Mesendoderm (in vitro differentiated cells): ENCODE data around the gene CGB7.

Experiments used
- DNase-seq: peaks from one replicate; pipeline ENCODE4 v3.0.0; 2013
- H2AK5ac ChIP-seq: 2 replicates; pipeline ENCODE4 v1.6.1; 2013; ENCODE audit warnings: low read length, inconsistent platforms
- H2BK120ac ChIP-seq: 2 replicates; pipeline ENCODE4 v1.6.1; 2013; ENCODE audit warnings: low read depth, mild to moderate bottlenecking, low read length, moderate library complexity, mixed read lengths
- H2BK15ac ChIP-seq: replicated peaks from 2 replicates; pipeline ENCODE4 v1.6.1; 2013; ENCODE audit warnings: low read depth, mild to moderate bottlenecking, moderate library complexity
- H2BK5ac ChIP-seq: 2 replicates; pipeline ENCODE4 v1.6.1; 2013; ENCODE audit warnings: low read length, inconsistent platforms
- H3K18ac ChIP-seq: 2 replicates; pipeline ENCODE4 v1.6.1; 2013; ENCODE audit warnings: mild to moderate bottlenecking, low read length, mixed read lengths
- H3K23ac ChIP-seq: one replicate; pipeline ENCODE4 v1.6.1; 2013; ENCODE audit warnings: low read length
- H3K27ac ChIP-seq: 2 replicates; pipeline ENCODE4 v1.5.1; 2013; ENCODE audit warnings: low read depth, mild to moderate bottlenecking, inconsistent platforms, low read length, moderate library complexity
- H3K27me3 ChIP-seq: 2 replicates; pipeline ENCODE4 v1.6.1; 2013; ENCODE audit warnings: low read length, control low read depth, mild to moderate bottlenecking, inconsistent platforms; ENCODE audit not compliant: insufficient read depth, poor library complexity
- H3K36me3 ChIP-seq: 2 replicates; pipeline ENCODE4 v1.6.1; 2013; ENCODE audit warnings: low read length, inconsistent platforms; ENCODE audit not compliant: control insufficient read depth, insufficient read depth
- H3K4ac ChIP-seq: one replicate; pipeline ENCODE4 v1.6.1; 2013; ENCODE audit warnings: low read depth, mild to moderate bottlenecking, low read length, moderate library complexity
- H3K4me1 ChIP-seq: 2 replicates; pipeline ENCODE4 v1.6.1; 2013; ENCODE audit warnings: low read depth, low read length, inconsistent platforms; ENCODE audit not compliant: control insufficient read depth
- H3K4me2 ChIP-seq: 2 replicates; pipeline ENCODE4 v1.6.1; 2013; ENCODE audit warnings: low read length
- H3K4me3 ChIP-seq: 2 replicates; pipeline ENCODE4 v1.5.1; 2013; ENCODE audit warnings: mild to moderate bottlenecking, low read length
- H3K56ac ChIP-seq: one replicate; pipeline ENCODE4 v1.6.1; 2013; ENCODE audit warnings: low read length
- H3K79me1 ChIP-seq: 2 replicates; pipeline ENCODE4 v1.6.1; 2013; ENCODE audit warnings: low read length, inconsistent platforms
- H3K79me2 ChIP-seq: 2 replicates; pipeline ENCODE4 v1.6.1; 2013; ENCODE audit warnings: mild to moderate bottlenecking, low read length; ENCODE audit not compliant: control insufficient read depth, insufficient read depth
- H3K9ac ChIP-seq: 2 replicates; pipeline ENCODE4 v1.6.1; 2013; ENCODE audit warnings: low read length, inconsistent platforms
- H4K5ac ChIP-seq: one replicate; pipeline ENCODE4 v1.6.1; 2013; ENCODE audit warnings: low read length
- H4K8ac ChIP-seq: one replicate; pipeline ENCODE4 v1.6.1; 2013; ENCODE audit warnings: low read depth, mild to moderate bottlenecking, control low read depth, low read length, moderate library complexity
- WGBS: extraction: QIAGEN DNeasy Blood & Tissue Kit; methylation state at CpG from one replicate; pipeline ENCODE4 v1.1.7; 2013; ENCODE audit warnings: low lambda C conversion rate, missing lambda C conversion rate; ENCODE audit not compliant: insufficient coverage; ENCODE audit errors: extremely low coverage; 5-methylcytosine and 5-hydroxymethylcytosine counted together

The CGB7 gene

DNA sequence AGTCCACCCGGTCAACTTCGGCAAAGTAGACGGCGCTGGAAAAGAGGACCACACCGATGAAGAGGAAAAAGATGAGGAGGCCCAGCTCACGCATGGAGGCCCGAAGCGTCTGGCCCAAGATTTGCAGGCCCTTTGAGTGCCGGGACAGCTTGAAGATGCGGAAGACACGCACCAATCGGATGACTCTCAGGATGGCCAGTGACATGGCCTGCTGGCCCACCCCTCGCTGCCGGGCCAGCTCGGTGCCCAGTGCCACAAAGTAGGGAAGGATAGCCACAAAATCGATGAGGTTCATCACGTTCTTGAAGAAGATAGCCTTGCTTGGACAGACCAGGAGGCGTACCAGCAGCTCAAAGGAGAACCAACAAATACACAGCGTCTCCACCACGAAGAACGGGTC, 12.9 kb upstream of the CGB7 start:
- no peak overlapping the region for H2BK15ac ChIP-seq
- no peak overlapping the region for H2BK120ac ChIP-seq
- H2AK5ac ChIP-seq, result no peak overlapping the region
- no peak overlapping the region for H3K18ac ChIP-seq
- no peak overlapping the region for H4K8ac ChIP-seq
- H3K4me2 ChIP-seq, result no peak overlapping the region
- H3K56ac ChIP-seq, result no peak overlapping the region
- no peak overlapping the region for H4K5ac ChIP-seq
- WGBS, result no CpG with 5 or more reads among the region's 21 CpGs
- peaks cover 2% of the 10 kb centered on the region for H3K4me1 ChIP-seq
- H3K4me3 ChIP-seq, result no peak overlapping the region
- H3K36me3 ChIP-seq, result no peaks in the 10 kb centered on the region
- H3K79me2 ChIP-seq, result no peaks in the 10 kb centered on the region
- no peak overlapping the region for H3K4ac ChIP-seq
- no peak for DNase-seq
- no peak overlapping the region for H3K27ac ChIP-seq
- H3K79me1 ChIP-seq, result no peaks in the 10 kb centered on the region
- peaks cover 11% of the 10 kb centered on the region for H3K27me3 ChIP-seq
- no peak overlapping the region for H3K9ac ChIP-seq
- H2BK5ac ChIP-seq, result no peak overlapping the region
- no peak overlapping the region for H3K23ac ChIP-seq

DNA sequence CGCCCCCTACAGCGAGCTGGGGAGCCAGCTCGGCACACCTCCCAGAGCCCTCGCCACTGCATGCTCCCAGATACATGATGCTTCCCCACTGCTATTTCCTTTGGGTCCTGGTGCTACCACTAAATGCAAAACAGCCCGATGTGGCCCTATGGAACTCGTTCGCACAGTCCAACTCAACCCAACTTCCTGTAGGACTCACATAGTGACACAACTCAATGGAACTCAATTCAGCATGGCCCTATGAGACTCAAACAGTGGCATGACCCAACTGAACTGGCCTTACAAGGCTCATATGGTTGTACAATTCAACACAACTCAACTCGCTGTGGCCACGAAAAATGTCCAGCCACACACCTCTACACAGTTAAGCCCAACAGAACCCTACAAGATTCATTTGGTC, 11.5 kb upstream of the CGB7 start:
- H3K18ac ChIP-seq, result no peak overlapping the region

DNA sequence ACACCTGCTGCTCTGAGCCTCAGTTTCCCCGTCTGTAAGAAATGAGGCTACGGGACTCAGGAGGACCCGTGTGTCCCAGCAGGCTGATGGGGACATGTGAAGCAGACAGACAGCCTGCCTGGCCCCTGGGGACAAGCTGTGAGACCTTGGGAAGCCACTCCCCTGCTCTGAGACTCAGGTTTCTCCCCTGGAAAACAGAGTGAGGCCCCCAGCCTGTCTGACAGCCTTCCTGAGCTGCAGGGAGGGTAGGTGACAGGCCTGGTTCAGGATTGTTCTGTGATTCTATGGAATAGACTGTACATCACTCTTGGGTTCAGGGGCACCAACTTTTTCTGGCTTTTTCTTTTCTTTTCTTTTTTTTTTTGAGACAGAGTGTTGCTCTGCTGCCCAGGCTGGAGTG, 10.0 kb upstream of the CGB7 start:
- no peaks in the 10 kb centered on the region for H3K79me1 ChIP-seq
- no peak overlapping the region for H2BK5ac ChIP-seq
- H3K9ac ChIP-seq, result no peak overlapping the region
- peaks cover 4% of the 10 kb centered on the region for H3K27me3 ChIP-seq
- no peak for DNase-seq
- no peaks in the 10 kb centered on the region for H3K79me2 ChIP-seq
- H3K56ac ChIP-seq, result no peak overlapping the region
- no peak overlapping the region for H4K8ac ChIP-seq
- no peaks in the 10 kb centered on the region for H3K36me3 ChIP-seq
- H3K4me1 ChIP-seq, result peaks cover 6% of the 10 kb centered on the region
- H2AK5ac ChIP-seq, result no peak overlapping the region
- H3K4ac ChIP-seq, result no peak overlapping the region
- no peak overlapping the region for H3K18ac ChIP-seq
- H3K27ac ChIP-seq, result no peak overlapping the region
- H3K4me3 ChIP-seq, result no peak overlapping the region
- no peak overlapping the region for H2BK120ac ChIP-seq
- no peak overlapping the region for H2BK15ac ChIP-seq
- WGBS, result no CpG with 5 or more reads among the region's 3 CpGs
- H4K5ac ChIP-seq, result no peak overlapping the region
- H3K23ac ChIP-seq, result no peak overlapping the region
- no peak overlapping the region for H3K4me2 ChIP-seq

More for the DNA sequence above, 11.5 kb upstream of the CGB7 start:
- Histone ChIP-seq H3K79me1 (no peaks in the 10 kb centered on the region), H4K5ac (no peak overlapping the region), H3K79me2 (no peaks in the 10 kb centered on the region), H3K4ac (no peak overlapping the region), H3K56ac (no peak overlapping the region), H3K4me1 (peaks cover 6% of the 10 kb centered on the region), H3K36me3 (no peaks in the 10 kb centered on the region), H3K9ac (no peak overlapping the region), H2BK5ac (no peak overlapping the region), H3K23ac (no peak overlapping the region), H2BK120ac (no peak overlapping the region), H2BK15ac (no peak overlapping the region), H3K27me3 (peaks cover 11% of the 10 kb centered on the region), H2AK5ac (no peak overlapping the region), H4K8ac (no peak overlapping the region), H3K4me3 (no peak overlapping the region), H3K4me2 (no peak overlapping the region), H3K27ac (no peak overlapping the region)
- no peak for DNase-seq
- no CpG with 5 or more reads among the region's 9 CpGs for WGBS

DNA sequence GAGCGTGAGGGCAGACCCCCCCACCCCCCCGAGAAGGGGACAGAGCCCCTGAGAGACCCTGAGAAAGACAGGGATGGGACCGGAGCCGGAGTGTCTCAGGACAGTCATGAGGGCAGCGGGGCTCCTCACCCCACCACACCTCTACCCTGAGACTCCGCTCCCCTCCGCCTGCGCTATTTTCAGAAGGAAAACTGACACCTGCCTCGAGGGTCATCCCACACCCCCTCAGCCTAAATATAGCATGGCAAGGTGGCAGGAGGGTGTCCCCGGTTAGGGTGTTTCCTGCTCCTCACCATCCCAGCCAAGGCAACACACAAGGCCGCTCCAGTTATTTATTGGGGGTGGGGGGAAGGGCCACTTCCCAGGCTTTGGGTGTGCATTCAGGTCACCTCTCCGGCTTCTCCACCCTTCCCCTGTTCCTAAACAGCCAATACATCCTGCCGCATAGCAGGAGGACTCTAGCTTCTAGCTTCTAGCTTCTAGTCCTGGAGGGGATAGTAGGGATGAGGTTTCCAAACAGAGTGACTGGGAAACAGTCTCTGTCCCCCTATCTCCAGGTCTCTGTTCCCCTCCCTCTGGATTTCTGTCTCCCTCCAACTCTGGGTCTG, 8.5 kb upstream of the CGB7 start:
- Histone ChIP-seq H3K27ac (no peak overlapping the region), H2BK5ac (no peak overlapping the region), H3K79me1 (no peaks in the 10 kb centered on the region), H3K27me3 (peaks cover 2% of the 10 kb centered on the region), H3K4me1 (peaks cover 6% of the 10 kb centered on the region), H3K9ac (no peak overlapping the region), H3K4me3 (no peak overlapping the region), H3K36me3 (no peaks in the 10 kb centered on the region), H4K8ac (no peak overlapping the region), H3K56ac (no peak overlapping the region), H2BK15ac (no peak overlapping the region), H4K5ac (no peak overlapping the region), H3K23ac (no peak overlapping the region), H3K18ac (no peak overlapping the region), H2BK120ac (no peak overlapping the region), H3K79me2 (no peaks in the 10 kb centered on the region), H3K4ac (no peak overlapping the region), H2AK5ac (no peak overlapping the region), H3K4me2 (no peak overlapping the region)
- WGBS, result no CpG with 5 or more reads among the region's 13 CpGs
- peak; percentile 38 for DNase-seq

DNA sequence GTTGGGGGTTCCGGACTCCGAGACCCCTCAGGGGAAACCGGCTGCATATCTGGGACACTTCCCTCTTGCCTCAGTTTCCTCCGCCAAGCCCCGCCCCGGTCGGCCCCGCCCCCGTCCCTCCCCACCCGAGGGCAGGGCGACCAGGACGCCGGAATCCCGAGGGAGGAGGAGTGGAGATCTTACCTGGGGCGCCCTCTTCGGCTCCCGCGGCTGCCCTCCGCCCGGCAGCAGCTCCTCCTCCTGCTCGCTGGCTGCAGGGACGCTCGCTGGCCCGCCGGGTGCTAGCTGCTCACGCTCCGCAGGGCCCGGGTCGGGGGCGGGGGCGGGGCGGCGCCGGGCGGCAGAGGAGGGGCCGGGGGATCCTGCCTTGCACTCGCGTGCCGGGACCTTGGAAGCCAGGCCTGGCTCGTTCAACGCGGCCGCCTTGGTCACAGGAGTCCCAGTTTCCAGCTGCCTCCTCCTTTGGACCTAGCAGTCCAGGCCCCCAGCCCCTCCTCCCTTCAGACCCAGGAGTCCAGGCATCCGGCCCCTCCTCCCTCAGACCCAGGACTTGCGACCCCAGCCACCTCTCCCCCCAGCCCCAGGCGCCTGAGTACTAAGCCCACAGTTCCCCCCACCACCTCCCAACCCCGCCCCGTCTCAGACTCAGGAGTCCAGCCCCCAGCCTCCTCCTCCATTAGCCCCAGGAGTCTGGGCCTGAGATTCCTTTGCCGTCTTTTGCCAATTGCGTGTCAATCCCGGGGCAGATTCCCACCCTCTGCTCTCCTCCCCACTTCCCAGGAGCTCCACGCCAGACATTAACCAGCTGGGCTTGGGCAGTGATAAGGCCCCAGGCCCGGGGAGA, 7.4 kb upstream of the CGB7 start, which contains the start of gene NTF4:
NTF4 (minus strand) TSS at position 51 of the 844 bp plus-strand sequence. CDS start 2,821 bp downstream, outside the sequence.
- H3K79me2 ChIP-seq, result no peaks in the 10 kb centered on the region
- peak within 1 kb of the TSS; percentile 83 for H3K56ac ChIP-seq
- peaks cover 2% of the 10 kb centered on the region for H3K27me3 ChIP-seq
- no peak within 1 kb of the TSS for H3K4me3 ChIP-seq
- H2BK120ac ChIP-seq, result no peak within 1 kb of the TSS
- no peak within 1 kb of the TSS for H4K8ac ChIP-seq
- WGBS, result no CpG with 5 or more reads among the region's 53 CpGs
- no peak within 1 kb of the TSS for H2BK15ac ChIP-seq
- no peak within 1 kb of the TSS for H3K4ac ChIP-seq
- peak within 1 kb of the TSS; percentile 63 for H3K9ac ChIP-seq
- H3K27ac ChIP-seq, result no peak within 1 kb of the TSS
- H4K5ac ChIP-seq, result no peak within 1 kb of the TSS
- H2AK5ac ChIP-seq, result peak within 1 kb of the TSS; percentile 24
- H3K4me2 ChIP-seq, result peak within 1 kb of the TSS; percentile 64
- no peak within 1 kb of the TSS for H2BK5ac ChIP-seq
- no peaks in the 10 kb centered on the region for H3K36me3 ChIP-seq
- H3K18ac ChIP-seq, result peak within 1 kb of the TSS; percentile 56
- H3K4me1 ChIP-seq, result peaks cover 6% of the 10 kb centered on the region
- peak; percentile 76 for DNase-seq
- H3K79me1 ChIP-seq, result no peaks in the 10 kb centered on the region
- no peak within 1 kb of the TSS for H3K23ac ChIP-seq
